NAMALWA (cell line): Measurements from ENCODE around the gene KLHL22.
"Not testable (repeated sequence)": the region's sequence is repeated elsewhere in the genome, so short reads cannot be mapped to it uniquely, and the experiment has no call there.

Experiments used
- DNase-seq: peaks from one replicate; pipeline ENCODE4 v3.0.0-alpha.2; 2015; ENCODE audit warnings: low spot score

Gene KLHL22

DNA sequence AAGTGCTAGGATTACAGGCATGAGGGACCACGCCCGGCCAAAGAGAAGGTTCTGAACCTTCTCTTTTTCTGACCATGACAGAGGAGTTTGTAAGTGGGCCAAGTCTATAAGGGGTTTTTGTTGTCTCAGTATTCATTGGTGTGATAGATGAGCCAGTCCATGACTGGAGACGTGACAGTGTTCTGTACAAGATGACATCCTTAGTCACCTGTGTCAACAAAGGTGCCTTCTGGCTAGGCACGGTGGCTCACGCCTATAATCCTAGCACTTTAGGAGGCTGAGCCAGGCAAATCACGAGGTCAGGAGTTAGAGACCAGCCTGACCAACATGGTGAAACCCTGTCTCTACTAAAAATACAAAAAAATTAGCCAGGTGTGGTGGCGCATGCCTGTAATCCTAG is 4.2 kb upstream of the KLHL22 start:
- DNase-seq = no peak

DNA sequence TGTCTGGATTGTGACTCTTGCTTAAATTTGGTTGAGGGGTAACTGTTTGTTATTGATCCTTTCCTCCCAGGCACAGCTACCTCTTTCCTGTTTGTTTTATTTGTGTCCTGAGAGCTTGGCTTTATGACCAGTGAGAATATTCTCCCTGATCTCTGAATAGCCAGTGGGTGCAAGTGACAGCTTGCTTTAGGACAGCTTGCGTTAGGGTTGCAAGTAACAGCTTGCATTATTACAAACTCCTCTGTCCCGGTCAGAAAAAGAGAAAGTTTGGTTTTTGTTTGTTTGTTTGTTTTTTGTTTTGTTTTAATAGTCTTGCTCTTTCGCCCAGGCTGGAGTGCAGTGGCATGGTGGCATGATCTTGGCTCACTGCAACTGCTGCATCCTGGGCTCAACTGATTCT is 3.3 kb upstream of the KLHL22 start:
- no peak for DNase-seq

DNA sequence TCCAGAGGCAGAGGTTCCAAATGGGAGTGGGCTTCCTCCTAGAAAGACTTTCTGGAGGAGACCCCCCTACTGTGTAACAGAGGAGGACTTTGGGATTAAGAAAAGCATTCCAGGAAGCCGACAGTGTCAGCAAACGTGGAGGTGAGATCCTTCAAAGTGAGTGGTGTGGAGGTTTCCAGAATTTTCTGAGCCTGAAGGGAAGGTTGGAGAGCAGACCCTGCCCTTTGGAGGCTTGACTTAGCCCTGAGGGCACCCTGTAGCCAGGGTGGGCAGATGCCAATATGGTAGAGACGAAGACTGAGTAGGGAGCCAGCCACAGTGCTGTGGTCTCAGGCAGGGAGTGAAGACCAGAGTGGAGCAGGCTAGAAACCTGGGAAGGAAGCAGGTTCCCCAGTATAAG is 1.8 kb upstream of the KLHL22 start:
- DNase-seq = no peak

DNA sequence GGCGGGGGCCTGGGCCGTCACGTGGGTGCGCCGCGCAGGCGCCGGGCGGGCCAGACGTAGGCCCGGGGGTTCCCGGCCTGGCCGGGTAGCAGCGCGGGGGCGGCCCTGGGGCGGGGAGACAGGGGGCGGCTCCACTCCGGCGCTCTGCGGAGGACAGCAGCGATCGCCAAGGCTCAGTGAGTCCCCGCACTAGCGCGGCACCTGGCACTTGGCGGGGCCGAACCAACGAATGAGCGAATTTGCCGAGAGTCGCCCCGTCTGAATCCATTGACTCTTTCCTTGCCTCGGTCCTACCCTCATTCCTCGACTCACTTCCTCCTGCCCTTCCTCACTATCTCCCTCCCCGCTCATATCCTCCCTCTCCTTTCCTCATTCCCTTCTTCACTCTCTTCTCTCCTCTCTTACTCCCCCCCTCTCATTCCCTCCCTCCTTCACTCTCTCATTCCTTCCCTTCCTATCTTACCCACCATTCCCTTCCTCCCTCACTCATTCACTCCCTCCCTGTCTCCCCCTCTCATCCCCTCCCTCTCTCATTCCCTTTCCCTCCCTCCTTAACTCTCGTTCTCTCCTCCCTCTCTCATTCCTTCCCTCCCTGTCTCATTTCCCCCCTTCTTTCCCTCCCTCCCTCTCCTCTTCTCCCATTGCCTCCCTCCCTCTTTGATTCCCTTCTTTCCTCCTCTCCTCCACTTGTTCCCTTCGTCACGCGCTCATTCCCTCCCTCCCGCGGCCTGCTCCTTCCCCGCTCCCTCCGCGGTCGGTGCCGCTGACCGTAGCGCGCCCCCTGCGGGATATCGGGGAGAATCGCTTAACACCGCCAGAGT is 476 bp upstream of the KLHL22 start:
- peak; percentile 95 for DNase-seq

DNA sequence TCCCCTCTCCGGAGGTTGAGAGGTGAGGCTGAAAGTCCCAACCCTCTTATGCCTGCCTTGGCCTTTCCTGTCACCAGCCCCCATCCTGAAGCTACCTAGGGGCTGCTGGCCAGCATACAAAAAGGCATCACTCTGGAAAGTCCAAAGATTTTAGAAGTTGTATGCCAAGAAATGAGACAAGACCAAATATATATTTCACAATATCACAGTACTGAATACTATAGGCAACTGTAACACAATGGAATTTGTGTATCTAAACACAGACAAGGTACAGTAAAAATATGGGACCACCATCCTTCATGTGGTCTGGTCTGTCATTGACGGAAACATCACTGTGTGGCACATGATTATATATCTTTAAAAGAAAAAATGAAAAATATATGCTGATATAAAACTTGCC is 4.2 kb downstream of the KLHL22 start:
- DNase-seq = no peak

DNA sequence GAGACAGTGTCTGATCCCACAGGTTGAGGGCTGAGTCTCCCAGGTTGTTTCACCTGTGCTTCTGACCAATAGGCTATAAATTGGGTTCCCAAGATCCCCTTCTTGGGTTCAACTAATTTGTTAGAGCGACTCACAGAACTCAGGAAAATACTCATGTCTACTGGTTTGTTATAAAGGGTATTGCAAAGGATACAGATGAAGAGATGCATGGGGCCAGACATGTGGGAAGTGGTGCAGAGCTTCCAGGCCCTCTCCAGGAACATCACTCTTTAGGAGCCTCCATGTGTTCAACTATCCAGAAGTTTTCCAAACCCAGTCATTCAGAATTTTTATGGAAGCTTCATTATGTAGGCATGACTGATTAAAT is 4.7 kb downstream of the KLHL22 start:
- no peak for DNase-seq

DNA sequence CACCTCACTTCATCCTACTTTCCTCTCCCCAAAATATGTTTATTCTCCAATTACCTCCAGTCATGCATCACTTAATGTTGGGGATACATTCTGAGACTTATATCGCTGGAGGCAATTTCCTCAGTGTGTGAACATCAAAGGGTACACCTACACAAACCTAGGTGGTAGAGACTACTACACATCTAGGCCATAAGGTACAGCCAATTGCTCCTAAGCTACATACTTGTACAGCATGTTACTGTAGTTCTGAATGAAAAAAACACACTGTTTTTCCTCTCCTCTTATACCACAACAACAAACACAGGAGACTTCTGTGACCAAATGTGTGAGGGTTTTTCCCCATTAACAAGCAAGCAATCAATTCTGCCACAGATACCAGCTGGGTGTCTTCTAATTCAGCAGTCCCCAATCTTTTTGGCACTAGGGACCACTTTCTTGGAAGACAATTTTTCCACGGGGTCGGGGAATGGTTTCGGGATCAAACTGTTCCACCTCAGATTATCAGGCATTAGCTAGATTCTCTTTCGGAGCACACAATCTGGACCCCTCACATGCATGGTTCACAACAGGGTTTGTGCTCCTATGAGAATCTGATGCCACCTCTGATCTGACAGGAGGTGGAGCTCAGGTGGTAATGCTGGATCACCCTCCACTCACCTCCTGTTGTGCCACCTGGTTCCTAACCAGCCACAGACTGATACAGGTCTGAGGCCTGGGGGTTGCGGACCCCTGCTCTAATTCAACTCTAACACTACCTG is 5.2 kb downstream of the KLHL22 start:
- DNase-seq = no peak

DNA sequence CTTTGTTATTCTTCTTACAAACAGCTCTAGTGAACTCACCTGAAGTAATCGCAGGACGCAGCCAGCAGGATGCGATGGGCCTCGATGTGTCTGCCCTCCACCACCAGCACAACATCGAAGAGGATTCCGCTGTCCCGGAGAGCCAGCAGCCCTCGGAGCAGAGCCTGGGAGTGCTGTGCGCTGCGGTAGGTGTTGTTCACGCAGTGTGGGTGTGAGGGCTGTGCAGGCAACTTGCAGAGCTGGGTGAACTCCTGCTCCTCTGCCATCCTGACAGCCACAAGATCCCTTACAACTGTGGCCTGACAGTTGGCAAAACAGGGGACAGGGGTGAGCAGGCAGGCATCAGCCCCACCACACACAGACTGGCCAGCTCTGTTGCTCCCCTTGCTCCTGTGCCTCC is 6.6 kb downstream of the KLHL22 start:
- DNase-seq = no peak

DNA sequence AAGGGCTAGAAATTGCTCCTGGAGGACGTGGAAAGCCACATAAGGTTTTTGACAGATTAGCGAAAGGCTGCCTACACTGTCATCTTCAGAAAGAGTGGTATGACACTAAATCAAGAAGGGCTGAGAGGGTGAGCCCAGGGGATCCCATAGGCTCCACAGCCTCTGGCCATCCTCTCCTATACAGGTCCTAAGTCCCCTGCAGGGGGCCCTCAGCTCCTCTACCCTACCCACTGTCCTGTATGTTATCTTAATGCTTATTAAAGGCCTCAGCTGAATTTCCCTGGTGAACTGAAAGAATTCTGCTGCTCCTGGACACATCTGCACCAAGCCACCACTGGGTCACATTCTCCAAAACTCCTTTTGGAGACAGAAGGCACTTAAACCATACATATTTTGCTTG is 7.9 kb downstream of the KLHL22 start:
- DNase-seq = no peak

DNA sequence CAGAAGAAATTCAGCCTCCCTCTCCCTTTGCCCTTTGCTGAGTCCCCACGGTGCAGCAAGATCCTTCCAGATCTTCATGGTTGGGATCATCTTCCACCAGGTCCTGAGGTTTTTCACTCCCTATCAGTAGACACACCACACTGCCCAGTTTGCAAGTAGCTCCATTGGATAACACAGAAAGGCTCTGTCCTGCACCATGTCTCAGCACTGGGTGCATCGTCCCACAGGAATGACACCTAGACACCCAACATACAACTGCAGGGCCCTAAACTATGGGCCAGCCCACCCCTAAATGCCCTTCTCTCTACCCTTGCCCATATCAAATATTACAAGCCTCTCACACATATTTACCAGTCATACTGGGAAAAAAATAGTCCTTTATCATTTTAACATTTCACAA is 9.4 kb downstream of the KLHL22 start:
- DNase-seq = no peak

DNA sequence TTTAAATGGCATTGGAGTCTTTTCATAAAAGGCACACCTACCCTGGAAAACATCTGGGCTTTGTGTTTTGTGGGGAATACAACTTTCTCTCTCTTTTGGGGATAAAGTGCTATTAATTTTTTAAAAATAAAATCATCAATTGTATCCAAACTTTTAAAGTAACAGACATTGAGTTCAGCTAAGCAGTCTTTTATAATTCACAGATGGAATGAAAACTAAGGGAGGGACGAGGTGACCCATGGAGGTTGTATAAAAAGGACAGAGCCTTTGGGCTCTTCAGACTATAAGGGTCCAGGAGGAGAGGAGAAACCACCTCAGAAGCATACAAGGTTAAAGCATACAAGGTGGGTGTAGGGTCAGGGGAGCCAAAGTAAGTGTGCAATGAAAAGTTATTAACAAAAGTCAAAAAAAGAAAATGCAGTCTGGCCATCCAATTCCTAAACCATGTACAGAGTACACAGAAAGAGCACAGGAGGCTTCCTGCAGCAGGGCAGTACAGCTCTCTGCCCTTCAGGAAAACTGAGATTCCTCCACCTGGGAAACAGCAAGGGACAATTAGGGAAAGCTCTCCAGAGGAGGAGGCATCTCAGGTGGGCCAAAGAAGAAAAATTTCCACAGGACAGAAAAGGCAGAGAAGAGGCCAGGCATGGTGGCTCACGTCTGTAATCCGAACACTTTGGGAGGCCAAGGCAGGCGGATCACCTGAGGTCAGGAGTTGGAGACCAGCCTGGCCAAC is 10.5 kb downstream of the KLHL22 start:
- no peak for DNase-seq

DNA sequence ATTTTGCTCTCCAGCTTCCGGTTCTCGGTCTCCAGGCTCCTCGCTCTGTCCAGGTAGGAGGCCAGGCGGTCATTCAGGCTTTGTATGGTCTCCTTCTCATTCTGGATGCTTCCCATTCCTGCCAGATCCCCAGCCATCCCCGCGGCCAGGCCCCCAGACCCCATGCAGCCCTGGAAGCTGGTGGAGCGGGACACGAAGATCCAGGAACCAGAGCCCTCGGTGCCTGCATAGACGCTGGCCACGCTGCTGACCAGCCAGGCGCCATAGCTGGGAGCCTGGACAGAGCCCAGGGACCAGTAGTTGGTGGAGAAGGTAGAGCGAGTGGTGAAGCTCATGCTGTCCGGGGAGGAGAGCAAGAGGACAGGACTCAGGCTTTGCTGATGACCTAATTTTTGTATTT is 11.8 kb downstream of the KLHL22 start:
- DNase-seq = no peak

DNA sequence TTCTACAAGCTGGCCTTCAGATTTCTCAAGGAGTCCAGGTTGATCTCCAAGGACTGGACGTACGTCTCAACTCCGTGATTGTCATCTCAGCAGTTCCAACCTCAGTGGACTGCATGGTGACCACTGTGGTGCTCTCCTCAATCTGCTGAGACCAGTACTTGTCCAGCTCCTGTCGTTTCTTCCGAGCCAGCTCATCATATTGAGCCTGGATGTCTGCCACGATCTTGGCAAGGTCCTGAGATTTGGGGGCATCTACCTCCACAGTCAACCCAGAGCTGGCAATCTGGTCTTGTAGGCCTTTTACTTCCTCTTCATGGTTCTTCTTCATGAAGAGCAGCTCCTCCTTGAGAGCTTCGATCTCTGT is 12.5 kb downstream of the KLHL22 start:
- DNase-seq = not testable (repeated sequence)

DNA sequence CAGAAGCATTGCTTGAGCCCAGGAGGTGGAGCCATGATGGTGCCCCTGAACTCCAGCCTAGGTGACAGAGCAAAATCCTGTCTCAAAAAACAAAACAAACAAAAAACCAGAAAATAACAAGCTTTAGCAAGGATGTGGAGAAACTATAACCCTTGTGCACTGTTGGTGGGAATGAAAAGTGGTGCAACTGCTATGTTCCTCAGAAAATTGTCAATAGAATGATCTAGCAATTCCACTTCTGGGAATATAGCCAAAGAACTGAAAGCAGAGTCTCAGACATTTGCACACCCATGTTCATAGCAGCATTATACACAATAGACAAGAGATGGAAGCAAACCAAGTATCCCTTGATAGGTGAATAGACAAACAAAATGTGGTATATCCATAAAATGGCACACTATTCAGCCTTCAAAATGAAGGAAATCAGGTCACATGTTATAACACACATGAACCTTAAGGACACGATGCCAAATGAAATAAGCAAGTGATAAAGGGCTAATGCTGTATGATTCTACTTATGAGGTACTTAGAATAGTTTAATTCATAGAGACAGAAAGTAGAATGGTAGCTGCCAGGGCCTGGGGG is 15.9 kb downstream of the KLHL22 start:
- no peak for DNase-seq

DNA sequence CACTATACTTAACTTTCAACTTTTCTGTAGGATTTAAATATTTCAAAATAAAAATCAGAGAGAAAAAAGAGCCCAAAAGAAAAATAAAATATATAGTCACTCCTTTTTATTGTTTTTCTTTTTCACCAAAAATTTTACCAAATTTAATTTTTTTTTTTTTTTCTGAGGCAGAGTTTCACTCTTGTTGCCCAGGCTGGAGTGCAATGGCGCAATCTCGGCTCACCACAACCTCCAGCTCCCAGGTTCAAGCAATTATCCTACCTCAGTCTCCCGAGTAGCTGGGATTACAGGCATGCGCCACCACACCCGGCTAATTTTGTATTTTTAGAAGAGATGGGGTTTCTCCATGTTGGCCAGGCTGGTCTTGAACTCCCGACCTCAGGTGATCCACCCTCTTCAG is 17.5 kb downstream of the KLHL22 start:
- not testable (repeated sequence) for DNase-seq

DNA sequence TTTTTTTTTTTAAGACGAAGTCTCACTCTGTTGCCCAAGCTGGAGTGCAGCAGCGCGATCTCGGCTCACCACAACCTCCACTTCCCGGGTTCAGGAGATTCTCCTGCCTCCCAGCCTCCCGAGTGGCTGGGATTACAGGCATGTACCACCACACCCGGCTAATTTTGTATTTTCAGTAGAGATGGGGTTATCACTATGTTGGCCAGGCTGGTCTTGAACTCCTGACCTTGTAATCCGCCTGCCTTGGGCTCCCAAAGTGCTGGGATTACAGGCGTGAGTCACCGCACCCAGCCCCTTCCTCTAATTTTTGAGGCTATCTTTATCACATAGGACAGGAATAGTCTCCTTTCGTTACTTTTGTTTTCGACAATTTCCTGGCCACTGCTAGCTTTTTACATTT is 20.0 kb downstream of the KLHL22 start:
- DNase-seq = not testable (repeated sequence)

DNA sequence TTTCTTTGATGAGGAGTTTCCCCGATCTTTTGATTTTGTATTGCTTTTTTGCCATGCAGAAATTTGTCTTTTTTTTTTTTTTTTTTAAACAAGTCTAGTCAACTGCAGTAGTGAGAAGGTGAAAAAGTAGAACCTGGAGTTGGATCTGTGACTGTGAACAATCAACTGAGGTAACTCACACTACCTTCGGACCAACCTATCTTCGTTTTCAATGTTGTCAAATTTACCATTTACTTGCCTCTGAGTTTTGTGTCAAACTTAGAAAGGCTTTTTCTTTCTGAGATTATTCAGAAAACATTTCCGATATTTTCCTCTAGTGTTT is 20.5 kb downstream of the KLHL22 start:
- no peak for DNase-seq

DNA sequence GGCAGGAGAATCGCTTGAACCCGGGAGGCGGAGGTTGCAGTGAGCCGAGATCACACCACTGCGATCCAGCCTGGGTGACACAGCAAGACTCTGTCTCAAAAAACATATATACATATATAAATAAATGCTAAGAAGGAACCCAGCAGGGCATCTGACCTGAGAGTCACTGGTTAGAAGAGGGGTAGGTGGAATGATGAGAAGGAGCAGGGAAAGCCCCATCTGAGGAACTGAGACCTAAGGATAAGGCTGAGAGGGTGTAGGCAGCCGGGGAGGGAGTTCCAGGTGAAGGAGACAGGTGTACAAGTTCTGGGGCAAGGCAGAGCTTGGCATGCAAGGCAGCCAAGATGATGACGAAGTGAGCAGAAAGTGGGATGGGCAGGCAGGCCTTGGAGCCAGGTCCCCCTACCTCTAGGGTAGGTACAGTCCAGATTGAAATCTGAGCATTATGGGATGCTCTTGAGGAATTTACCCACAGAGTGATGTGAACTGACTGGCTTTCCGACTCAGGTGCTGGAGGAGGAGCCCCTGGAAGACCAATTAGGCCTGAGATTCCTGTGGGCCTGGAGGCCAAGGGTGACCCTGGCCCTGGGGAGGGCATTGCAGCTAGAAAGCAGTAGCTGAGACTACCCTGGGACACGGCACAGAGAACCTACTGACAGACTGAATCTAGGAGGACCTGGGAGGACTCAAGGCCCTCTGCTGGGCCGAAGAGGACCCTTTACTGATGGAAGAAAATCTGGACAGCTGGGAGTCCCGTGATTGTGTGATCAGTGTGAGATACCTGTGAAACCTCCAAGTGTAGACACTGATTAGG is 22.8 kb downstream of the KLHL22 start:
- DNase-seq = no peak

DNA sequence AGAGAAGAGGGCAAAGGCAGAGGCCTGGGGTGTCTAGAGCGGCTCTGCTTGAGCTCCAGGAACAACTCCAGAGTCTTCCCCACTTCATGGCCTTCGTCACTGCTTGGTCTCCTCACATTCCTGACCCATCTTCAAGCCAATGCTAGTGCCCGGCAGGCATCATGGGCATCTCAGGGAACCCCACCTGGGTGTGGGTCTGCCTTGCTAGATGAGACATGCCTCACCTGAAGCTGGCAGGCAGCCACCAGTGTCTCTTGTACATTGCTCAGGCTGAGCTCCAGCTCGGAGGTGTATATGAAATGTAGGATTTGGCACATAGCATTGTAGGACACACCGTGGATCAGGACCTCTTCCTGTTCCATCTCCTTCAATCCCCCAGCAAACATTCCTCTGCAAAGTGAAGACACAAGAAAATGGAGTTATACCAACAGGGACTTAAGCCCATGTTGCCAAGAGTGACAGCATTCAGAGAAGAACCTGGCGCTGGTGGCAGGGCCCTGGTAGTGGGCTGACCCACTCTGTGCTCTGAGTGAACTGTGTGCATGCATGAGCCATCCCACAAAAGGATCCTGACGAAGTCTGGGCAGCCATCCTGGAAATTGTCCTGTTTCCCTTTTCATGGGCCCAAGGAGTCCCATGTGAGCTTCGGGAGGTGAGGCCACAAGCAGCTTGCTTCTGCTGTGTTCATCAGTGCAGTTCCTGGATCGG is 24.3 kb downstream of the KLHL22 start:
- DNase-seq = no peak

DNA sequence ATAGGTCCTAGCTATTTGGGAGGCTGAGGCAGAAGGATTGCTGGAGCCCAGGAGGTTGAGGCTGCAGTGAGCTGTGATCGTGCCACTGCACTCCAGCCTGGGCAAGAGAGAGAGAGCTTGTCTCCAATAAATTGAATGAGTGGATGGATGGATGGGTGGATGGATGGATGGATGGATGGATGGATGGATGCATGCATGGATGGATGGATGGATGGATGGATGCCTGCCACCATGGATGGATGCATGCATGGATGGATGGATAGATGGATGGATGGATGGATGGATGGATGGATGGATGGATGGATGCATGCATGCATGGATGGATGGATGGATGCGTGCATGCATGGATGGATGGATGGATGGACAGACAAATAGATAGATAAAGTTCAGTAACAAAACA is 25.1 kb downstream of the KLHL22 start:
- DNase-seq = not testable (repeated sequence)

DNA sequence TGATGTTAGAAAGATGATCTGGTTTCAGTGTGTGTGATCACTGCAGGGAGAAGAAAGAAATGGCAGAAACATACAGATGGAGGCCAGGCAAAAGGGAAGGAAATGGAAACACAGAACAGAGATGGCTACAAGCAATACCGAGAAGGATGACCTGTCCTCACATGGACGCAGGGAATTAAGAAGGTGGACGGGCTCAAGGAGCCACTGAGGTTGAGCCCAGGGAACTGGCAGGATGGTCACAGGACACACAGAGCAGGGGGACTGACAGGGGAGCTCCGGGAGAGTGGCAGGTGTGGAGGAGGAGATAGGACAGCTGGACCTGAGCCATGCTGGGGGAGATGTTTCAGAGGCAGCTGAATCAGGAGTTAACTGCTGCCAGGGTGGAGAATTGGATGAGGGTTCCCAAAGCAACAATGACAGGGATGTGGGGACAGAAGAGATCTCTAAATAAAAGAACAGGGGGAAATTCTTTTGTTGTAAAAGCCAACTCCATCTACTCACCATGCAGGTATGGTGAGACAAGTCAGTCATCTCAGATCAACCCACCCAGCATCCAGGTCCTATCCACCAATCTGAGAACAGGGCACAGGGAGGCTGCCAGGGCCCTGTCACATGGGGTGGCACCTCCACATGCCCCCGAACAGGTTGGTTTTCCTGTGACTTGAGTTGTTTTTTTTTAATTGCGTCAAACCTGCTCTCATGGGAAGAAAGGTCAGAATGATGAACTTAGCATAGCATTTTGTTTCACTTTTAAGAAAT is 26.3 kb downstream of the KLHL22 start:
- no peak for DNase-seq
